Measurements from ENCODE around the gene MORC2.

DNA sequence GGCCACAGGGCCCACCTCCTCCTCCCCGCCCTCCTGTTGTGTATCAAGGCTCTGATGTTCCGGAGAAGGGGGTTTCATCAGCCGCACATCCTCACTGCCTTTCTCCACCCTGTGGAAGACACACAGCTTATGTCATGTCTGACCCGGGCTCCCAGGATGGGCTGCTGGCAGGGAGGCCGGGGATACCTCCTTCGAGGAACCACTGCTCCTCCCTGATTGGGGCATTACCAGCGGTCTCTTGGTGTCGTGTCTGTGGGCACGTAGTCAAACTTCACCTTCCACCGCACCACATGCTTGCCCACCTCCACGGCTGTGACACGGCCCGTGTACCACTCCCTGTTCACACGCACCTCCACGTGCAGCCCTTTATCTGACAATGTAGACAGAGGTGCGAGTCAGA, 35.9 kb downstream of the MORC2 start:
- TF ChIP-seq, protein P1, sequence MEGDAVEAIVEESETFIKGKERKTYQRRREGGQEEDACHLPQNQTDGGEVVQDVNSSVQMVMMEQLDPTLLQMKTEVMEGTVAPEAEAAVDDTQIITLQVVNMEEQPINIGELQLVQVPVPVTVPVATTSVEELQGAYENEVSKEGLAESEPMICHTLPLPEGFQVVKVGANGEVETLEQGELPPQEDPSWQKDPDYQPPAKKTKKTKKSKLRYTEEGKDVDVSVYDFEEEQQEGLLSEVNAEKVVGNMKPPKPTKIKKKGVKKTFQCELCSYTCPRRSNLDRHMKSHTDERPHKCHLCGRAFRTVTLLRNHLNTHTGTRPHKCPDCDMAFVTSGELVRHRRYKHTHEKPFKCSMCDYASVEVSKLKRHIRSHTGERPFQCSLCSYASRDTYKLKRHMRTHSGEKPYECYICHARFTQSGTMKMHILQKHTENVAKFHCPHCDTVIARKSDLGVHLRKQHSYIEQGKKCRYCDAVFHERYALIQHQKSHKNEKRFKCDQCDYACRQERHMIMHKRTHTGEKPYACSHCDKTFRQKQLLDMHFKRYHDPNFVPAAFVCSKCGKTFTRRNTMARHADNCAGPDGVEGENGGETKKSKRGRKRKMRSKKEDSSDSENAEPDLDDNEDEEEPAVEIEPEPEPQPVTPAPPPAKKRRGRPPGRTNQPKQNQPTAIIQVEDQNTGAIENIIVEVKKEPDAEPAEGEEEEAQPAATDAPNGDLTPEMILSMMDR (IDR thresholded peaks at IDR 0.05 in 2 of 3, conservative IDR thresholded peaks at IDR 0.05 in 1 of 3; ENCODE audit: control insufficient read depth in 2 of 3, extremely low read depth in 1 of 3, insufficient read depth in 1 of 3, low read depth in 3 of 3, low read length in 3 of 3) = no peak
- TF ChIP-seq MEF2A (IDR thresholded peaks at IDR 0.05; ENCODE audit: insufficient read depth, low read depth, low read length) = no peak
- TF ChIP-seq YY1 (IDR thresholded peaks at IDR 0.05; ENCODE audit: low read depth, low read length) = no peak
- no peak for TF ChIP-seq CREM (IDR thresholded peaks at IDR 0.05; ENCODE audit: low read depth)
- no peak for TF ChIP-seq TAF1 (IDR thresholded peaks at IDR 0.05; ENCODE audit: borderline replicate concordance, low read depth, low read length)
- TF ChIP-seq, protein P2, sequence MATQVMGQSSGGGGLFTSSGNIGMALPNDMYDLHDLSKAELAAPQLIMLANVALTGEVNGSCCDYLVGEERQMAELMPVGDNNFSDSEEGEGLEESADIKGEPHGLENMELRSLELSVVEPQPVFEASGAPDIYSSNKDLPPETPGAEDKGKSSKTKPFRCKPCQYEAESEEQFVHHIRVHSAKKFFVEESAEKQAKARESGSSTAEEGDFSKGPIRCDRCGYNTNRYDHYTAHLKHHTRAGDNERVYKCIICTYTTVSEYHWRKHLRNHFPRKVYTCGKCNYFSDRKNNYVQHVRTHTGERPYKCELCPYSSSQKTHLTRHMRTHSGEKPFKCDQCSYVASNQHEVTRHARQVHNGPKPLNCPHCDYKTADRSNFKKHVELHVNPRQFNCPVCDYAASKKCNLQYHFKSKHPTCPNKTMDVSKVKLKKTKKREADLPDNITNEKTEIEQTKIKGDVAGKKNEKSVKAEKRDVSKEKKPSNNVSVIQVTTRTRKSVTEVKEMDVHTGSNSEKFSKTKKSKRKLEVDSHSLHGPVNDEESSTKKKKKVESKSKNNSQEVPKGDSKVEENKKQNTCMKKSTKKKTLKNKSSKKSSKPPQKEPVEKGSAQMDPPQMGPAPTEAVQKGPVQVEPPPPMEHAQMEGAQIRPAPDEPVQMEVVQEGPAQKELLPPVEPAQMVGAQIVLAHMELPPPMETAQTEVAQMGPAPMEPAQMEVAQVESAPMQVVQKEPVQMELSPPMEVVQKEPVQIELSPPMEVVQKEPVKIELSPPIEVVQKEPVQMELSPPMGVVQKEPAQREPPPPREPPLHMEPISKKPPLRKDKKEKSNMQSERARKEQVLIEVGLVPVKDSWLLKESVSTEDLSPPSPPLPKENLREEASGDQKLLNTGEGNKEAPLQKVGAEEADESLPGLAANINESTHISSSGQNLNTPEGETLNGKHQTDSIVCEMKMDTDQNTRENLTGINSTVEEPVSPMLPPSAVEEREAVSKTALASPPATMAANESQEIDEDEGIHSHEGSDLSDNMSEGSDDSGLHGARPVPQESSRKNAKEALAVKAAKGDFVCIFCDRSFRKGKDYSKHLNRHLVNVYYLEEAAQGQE (IDR thresholded peaks at IDR 0.05; ENCODE audit: low read depth, low read length) = no peak
- no peak for TF ChIP-seq EZH2 (IDR thresholded peaks at IDR 0.05; ENCODE audit: borderline replicate concordance, control insufficient read depth, low read depth, low read length)
- no peak for TF ChIP-seq NR2F1 (conservative IDR thresholded peaks at IDR 0.05)
- TF ChIP-seq BMI1 (IDR thresholded peaks at IDR 0.05; ENCODE audit: borderline replicate concordance) = no peak
- no peak for TF ChIP-seq MYC (IDR thresholded peaks at IDR 0.05; ENCODE audit: insufficient read depth, insufficient read length, insufficient replicate concordance, low read length, severe bottlenecking)
- TF ChIP-seq SP1 (IDR thresholded peaks at IDR 0.05; ENCODE audit: low read depth, low read length) = no peak

Data from GM12878 (cell line).